ENCODE data around the gene PUDP.
"Not testable (repeated sequence)": the region's sequence is repeated elsewhere in the genome, so short reads cannot be mapped to it uniquely, and the experiment has no call there.

The PUDP gene

GRCh38 chrX:7043796-7044433, 104.0 kb downstream of the PUDP start:
- DNase-seq (ENCODE audit: low read depth in 3 of 3), result not testable (repeated sequence)

GRCh38 chrX:7028246-7028645, 119.7 kb downstream of the PUDP start:
- no peak for DNase-seq (ENCODE audit: low read depth in 3 of 3)

- no peak for DNase-seq (ENCODE audit: low read depth in 3 of 3)
Measured at GRCh38 chrX:7027071-7027470, 120.9 kb downstream of the PUDP start.

- DNase-seq (ENCODE audit: low read depth in 3 of 3), result not testable (repeated sequence)
Measured at GRCh38 chrX:7026365-7026764, 121.6 kb downstream of the PUDP start.

- DNase-seq (ENCODE audit: low read depth in 3 of 3), result no peak
Measured at GRCh38 chrX:7025471-7025870, 122.5 kb downstream of the PUDP start.

GRCh38 chrX:7024850-7025249, 123.1 kb downstream of the PUDP start:
- DNase-seq (ENCODE audit: low read depth in 3 of 3), result no peak

- not testable (repeated sequence) for DNase-seq (ENCODE audit: low read depth in 3 of 3)
Measured at GRCh38 chrX:7022996-7023395, 125.0 kb downstream of the PUDP start.

GRCh38 chrX:7021991-7022390, 126.0 kb downstream of the PUDP start:
- no peak for DNase-seq (ENCODE audit: low read depth in 3 of 3)

GRCh38 chrX:7019555-7019954, 128.4 kb downstream of the PUDP start:
- no peak for DNase-seq (ENCODE audit: low read depth in 3 of 3)

- DNase-seq (ENCODE audit: low read depth in 3 of 3), result not testable (repeated sequence)
Measured at GRCh38 chrX:7012262-7012834, 135.6 kb downstream of the PUDP start.

GRCh38 chrX:7010897-7011296, 137.1 kb downstream of the PUDP start:
- DNase-seq (ENCODE audit: low read depth in 3 of 3), result not testable (repeated sequence)

- DNase-seq (ENCODE audit: low read depth in 3 of 3), result not testable (repeated sequence)
Measured at GRCh38 chrX:7007328-7007727, 140.6 kb downstream of the PUDP start.
